Stromal cell of bone marrow (primary cell): ENCODE data around the gene MCC.

Source experiments
- DNase-seq: peaks from one replicate; pipeline ENCODE4 v3.0.0-alpha.2; 2012; ENCODE audit warnings: low read depth

MCC gene

DNA sequence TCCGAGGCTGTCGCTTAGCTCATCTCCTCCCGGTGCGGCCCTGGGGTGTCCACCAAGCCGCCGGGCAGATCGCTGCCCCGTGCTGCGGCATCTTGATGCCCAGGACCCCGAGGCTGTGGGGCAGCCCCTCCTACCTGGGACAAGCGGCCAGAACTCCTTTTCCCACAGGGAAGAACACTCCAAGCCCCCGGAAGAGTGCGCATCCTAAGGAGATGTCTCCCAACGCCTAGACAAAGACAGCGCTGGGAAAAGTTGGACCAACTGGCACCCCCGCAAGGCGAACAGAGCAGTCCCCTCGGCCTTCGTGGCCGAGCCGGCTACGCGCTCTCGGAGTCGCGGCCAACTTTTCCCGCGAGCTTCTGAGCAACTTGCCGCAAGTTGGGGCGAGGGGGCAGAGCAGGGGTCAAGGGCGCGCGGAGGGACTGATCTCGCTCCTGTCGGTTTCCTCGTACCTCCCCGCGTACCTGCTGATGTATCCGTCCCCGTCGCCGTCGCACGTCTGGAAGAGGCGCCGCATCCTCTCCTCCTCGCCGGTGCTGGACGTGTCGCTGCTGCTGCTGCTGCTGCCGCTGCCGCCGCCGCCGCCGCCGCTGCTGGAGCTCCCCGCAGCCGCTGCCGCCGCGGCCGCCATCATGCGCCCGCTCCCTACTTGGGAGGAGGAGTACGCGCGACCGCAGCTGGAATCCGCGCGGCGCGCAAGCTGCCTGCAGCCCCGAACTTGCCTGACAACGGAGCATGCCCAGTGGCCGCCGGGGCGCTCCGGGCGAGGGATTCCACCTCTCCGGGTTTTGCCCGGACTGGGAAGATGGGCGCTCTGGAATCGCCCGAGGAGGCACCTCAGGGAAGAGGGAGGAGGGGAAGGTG lies at the start of gene MCC:
Gene MCC (minus strand): TSS at position 673 of the 864 bp plus-strand sequence.
- DNase-seq, result peak; percentile 79

DNA sequence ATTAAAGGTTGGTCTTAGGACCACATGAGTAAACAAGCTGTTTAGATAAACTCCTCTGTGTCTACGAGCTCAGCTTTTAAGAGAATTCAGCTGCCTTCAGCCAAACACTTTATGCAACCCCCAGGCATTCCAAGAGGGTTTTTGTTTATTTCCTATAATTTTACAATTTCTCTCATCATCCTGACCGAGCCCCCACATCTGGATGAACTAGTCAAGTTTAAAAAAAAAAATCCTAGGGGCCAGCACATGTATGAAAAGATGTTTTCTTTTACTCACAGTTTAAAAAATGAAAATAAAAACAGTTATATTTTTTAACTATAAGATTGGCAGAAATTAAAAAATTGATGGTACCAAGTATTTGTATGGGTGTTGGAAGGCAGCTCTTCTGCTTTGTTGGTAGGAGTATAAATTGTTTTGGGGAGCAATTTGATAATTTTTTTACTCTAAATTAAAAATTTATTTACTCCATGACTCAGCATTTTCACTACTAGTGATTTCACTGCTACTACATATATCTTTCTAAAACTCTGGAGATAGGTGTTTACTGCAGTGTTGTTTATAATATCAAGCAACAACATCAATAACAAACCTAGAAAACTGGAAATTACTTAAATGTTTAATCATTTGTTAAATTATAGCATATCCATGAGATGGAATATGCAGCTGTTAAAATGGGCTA lies 43.4 kb upstream of the MCC start:
- no peak for DNase-seq

DNA sequence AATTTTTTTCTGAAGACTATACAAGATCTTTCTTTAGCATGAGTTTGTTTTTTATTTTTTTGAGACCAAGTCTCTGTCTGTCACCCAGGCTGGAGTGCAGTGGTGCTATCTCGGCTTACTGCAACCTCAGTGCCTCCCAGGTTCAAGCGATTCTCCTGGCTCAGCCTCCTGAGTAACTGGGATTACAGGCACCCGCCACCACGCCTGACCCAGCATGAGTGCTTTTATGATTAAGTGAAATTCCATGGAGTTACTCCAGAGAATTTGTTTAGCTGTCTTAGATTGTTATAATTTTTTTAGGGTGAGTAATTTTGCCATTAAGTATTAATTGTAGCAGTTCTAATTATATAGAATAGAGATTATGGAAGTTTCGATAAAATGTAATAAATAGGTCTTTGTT lies 39.5 kb upstream of the MCC start:
- no peak for DNase-seq

DNA sequence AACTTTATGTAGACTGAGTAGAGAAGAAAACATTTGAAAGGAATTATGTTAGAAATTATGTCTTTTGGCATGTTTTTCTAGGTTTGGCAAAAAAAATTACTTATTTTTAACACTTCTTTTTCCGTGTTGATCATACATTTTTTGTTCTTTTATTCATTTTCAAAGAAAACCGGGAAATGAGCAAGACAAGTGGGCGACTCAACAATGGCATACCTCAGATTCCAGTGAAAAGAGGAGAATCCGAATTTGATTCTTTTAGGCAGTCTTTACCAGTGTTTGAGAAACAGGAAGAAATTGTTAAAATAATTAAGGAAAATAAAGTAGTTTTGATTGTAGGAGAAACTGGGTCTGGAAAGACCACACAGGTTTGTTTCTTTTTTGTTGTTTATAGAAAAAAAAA lies 38.2 kb upstream of the MCC start:
- no peak for DNase-seq

DNA sequence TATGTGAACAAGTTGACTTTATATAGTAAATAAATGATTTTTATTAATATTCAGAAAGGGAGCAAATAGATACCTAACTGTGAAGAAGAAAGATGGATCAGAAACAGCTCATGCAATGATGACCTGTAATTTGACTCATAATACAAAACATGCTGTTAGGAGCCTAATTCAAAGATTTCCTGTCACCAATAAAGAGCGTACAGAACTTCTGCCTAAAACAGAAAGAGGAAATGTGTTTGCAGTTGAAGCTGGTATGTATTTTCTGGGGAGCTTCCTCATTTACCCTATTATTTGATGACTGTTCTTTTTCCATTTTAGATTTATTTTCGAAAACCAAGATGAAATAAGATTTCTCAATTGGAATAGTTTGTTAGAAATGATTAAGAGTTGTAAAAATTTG lies 36.7 kb upstream of the MCC start:
- no peak for DNase-seq

DNA sequence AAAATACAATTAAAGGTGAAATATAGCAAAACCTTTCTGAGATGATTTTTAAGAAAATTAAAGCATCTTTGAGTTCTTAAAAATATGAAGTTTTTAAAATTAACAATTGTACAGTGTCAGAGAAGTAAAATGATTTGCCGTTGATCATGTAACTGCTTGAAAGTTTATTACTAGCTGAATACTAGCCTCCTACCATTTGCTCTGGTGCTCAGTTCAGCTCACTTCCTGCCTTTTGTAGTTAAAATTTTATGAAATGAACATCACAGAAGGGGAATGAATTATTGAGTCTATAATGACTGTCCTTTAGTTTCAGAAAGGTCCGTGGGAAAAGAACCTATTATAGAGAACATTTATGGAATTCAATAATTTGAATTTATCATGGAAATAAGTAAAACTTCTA lies 34.9 kb upstream of the MCC start:
- DNase-seq, result no peak

DNA sequence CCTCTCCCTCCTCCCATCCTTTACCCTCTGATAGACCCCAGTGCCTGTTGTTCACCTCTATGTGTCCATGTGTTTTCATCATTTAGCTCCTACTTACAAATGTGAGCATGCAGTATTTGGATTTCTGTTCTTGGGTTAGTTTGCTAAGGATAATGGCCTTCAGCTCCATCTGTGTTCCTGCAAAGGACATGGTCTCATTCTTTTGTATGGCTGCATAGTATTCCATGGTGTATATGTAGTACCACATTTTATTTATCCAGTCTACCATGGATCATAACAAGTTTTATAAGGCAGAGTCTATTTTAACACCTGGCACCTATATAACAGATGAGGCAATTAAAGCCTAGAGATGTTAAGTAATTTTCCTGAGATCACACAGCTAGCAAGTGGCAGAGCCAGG lies 32.6 kb upstream of the MCC start:
- no peak for DNase-seq

DNA sequence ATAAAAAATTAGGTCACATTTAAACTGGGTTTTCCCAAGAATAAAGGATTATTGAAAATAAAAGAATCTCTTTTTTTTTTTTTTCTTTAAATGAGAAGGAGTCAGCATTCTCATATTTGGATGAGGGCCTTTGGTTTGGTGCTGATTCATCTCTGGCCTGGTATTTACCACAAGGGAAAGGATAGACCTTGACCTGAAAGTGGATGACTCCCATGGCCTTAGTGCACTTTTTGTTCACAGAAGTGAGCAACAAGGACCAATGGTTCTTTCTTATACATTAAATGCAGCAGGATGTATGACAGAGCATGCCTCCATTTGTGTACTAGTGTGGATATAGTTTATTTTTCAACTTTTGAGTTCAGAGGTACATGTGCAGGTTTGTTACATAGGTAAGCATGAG lies 32.2 kb upstream of the MCC start:
- DNase-seq, result peak; percentile 32

DNA sequence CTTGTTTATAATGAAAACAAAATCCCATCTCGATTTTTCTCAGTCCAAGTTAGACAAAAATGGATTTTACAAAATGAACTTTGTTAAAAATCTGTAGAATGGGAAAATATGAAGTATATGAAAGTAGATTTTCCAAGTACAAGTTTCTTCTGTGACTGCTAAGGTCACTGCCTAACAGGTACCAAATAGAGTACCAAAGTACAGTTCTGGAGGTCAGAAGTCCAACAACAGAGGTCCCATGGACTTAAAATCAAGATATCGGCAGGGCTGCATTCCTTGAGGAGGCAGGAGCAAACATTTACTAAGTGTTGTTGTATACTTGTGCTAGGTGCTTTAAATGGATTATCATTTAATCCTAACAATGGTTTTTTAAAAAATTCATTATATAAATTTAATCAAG lies 31.2 kb upstream of the MCC start:
- DNase-seq, result no peak

DNA sequence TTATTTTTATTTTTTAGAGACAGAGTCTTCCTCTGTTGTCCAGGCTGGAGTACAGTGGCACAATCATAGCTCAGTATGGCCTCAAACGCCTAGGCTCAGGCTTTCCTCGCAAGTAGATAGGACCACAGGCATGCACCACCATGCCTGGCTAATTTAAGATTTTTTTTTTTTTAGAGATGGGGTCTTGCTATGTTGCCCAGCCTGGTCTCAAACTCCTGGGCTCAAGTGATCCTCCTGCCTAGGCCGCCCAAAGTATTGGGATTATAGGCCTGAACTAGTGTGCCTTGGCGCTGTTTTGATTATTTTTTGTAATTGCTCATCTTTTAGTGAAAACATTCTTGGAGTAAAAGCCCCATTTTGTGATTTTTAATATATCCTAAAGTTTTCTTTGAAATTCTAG lies 30.6 kb upstream of the MCC start:
- DNase-seq, result no peak

DNA sequence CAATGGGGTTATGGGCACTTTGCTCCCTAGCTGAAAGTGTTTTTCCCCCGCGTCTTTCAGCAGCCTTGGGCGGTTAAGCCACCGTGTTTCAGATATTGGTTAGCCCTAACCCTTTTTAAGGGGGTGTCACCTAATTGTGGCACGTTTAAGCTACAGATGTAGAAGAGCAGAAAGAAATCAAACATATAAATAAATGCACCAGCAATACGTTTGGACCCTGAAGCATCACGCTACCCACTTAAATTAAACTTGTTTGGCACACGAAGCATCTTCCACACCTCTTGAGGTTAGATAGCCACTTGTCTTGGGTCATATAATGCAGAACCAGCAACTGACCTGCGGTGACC lies 26.0 kb upstream of the MCC start:
- DNase-seq, result no peak

DNA sequence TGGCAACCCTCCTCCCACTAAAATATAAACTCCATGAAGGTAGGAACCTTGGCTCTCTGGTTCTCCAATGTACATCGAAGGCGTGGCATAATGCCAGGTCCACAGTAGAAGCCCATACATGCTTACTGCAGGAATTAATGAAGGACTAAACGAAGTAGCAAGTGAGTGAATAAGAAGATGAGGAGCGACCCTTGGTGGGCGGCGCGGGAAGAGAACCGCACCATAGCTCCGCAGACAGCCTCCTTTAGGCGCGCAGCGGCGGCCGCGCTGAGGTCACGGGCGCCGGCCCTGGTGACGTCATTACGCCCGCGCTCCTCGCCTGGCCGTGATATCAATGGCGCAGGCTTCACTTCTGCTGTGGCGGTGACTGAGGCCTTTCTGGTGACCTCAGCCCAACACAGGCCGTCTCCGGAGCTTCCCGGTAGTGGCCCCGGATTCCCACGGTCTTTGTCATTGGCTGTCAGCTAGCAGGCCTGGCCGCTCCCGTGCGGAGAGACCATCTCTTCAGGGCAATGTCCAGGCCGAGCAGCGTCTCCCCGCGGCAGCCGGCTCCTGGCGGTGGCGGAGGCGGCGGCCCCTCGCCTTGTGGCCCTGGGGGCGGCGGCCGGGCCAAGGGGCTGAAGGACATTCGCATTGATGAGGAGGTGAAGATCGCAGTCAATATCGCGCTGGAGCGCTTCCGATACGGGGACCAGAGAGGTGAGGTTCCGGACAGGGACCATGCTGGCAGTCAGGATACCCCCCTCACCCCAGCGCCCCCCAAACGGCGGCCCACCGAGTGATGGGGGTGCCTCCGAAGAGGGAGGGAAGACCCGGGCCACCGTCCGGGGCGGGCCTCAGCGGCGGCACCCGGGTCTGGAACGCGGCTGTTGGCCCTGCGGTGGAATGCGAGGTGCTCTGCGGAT lies 25.4 kb upstream of the MCC start, which contains the start of gene YTHDC2:
Gene YTHDC2 (plus strand): TSS at position 311 of the 905 bp plus-strand sequence. CDS start 202 bp downstream, at position 513.
- DNase-seq, result peak; percentile 73

DNA sequence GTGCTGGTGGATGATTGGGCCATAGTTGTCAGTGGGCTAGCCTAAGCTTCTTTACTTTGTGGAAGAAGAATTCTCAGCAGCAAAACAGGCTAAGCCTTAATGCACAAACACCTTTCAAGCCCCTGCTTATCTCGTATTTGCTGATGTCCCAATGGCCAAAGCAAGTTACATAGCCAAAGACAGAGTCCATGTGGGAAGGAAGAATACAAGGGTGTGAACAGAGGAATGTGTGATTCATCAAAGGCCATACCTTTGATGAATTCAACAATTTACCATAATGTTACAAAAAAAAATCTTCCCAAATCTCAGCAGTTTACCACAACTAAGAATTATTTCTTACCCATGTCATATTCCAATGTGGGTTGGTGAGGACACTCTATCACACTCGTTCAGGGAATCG lies 24.1 kb upstream of the MCC start:
- DNase-seq, result no peak

DNA sequence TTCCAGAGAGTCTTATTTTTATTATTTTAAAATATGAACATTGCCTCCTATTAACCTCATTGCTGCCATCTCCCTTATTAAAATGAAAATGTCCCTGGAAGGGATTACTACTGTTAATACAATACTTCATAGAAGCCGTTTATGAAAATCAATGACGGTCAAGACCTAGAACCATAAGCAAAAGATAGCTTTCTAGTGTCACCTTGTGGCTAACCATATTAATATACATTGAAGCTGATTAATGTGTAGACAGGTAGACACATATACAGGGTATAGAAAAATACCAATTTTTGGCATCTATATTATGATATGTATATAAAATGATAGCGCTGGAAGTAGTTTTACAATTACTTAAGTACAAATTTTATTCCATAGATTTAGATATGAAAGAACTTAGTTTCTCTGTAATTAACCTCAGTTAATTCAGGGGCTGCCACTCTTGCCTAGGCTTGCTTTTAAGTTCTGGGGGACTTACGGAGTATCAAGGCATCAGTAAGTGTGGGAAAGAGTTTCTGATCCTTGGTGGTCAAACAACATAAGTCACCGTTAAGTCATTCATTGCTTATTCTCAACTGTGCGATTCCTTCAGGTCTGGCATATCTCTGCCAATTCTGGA lies 22.7 kb upstream of the MCC start:
- no peak for DNase-seq

DNA sequence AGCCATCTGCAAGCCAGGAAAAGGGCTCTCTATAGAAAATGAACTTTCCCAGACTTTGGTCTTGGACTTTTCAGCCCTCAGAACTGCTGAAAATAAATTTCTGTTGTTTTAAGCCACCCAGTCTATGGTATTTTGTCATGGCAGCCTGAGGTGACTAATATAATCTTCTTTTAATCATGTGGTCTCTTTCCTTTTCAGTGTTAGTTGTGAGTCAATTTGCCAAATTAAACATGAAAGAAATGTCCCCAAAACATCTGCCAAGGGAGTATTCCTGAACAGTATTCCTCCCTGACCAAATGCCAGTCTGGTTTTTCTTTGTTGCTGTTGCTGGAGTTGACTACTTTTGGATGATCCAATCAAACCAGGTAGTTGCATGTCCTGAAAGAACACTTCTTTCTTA lies 20.5 kb upstream of the MCC start:
- no peak for DNase-seq

DNA sequence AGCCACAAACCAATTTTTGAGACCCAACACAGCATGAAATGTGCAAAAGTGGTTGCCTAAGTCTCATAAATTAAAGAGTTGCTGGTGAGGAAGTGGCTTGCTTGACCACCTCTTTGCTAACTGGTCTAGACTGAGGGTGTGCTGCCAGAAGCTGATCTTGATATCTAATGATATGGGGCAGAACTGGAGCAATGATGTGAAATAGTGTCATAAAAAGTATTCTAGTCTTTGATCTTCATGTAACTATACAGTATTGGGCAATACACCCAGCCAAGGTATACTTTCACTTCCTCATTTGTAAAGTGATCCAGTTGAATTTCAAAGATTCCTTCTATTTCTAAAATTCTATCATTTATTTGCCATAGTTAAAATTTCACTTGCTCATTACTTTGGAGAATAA lies 19.3 kb upstream of the MCC start:
- DNase-seq, result no peak

DNA sequence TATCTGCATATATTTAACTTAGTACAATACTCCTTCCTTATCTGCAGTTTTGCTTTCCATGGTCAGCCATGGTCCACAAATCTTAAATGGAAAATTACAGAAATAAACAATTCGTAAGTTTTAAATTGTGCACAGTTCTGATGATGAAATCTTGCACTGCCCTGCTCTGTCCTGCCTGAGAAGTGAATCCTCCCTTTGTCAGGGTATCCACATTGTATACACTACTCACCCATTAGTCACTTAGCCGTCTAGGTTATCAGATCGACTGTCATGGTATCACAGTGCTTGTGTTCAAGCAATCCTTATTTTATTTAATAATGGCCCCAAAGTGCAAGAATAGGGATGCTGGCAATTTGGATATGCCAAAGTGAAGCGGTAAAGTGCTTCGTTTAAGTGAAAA lies 16.9 kb upstream of the MCC start:
- no peak for DNase-seq

DNA sequence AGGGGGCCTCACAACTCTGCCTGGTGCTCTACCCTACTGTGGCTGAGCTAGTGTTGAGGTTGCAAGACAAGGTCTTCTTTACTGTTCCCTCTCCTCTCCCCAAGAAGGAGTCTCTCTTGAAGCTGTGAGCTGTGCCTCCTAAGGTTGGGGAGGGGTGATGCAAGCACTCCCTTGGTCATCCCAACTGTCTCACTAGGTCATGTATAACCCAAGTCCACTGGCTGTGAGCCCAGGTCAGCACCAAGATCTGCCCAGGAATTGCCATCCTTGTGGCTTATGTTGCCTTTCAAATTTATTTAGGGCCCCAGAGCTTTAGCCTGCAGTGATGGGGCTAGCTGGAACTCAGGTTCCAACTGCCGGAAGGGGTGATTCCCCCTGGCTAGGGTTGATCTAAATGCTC lies 14.9 kb upstream of the MCC start:
- no peak for DNase-seq

DNA sequence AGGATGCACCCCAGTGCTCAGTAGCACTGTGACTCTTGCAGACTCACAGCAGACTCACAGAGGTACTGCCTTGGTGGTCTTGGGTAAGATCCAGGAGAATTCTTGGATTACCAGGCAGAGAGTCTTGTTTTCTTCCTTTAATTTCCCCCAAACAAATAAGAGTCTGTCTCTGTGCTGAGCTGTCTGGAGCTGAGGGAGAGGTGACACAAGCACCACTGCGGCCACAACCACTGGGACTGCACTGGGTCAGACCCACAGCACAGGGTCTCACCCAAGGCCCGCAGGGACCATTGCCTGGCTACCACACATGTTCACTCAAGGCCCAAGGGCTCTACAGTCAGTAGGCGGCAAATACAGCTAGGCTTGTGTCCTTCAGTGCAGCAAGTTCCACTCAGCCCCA lies 13.8 kb upstream of the MCC start:
- DNase-seq, result no peak

DNA sequence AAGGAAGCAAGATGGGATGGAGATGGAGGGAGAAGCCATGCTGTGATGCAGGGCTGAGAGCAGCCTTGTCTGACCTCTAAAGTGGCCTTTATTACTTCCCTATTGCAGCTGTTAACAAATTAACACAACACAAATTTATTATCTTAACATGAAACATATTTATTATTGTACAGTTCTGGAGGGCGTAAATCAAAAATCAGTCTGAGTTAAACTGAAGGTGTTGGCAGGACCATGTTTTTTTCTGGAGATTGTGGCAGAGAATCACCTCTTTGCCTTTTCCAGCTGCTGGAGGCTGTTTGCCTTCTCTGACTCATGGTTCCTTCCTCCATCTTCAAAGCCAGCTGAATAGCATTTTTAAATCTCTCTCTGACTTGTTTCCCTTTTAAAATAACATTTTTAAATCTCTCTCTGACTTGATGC lies 7.2 kb upstream of the MCC start:
- no peak for DNase-seq

DNA sequence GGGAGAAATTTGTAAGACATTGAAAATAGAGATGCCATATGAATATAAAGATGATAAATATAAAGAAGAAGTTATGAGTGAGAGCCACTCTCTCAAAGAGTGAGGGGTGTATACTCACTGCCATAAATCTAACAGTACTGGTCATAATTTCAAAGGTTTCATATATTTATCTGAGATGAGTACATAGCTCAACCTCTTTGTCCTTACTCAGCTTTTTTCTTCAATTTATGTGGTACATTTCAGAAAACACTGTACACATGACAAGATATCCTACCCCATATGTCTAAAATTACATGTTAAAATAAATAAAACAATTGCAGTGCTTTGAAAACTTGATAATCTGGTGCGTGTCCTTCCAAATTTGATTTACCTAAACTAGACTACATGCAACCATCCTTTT lies 5.2 kb upstream of the MCC start:
- no peak for DNase-seq

DNA sequence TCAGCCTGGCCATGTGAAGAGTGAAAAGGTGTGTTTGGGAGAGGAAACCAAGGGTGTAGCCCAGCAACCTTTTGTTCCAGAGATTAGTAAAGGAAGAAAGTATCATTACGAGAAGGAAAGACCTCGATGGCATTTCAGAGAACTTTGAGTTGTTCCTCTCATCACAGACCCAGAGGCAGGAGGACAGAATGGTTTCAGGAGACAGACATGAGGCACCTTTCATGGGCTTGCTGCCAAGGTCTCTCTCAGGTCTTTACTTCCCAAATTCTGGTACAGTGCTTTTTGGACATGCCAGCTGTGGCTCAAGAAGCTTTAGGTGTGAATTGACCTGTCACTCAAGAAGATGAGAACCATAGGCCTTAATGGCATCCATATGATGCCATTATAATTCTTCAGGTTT lies 2.8 kb upstream of the MCC start:
- no peak for DNase-seq
